ENCODE measurements around the gene IFT27. TPM values are rescaled to one million over a fixed set of nuclear protein-coding genes. Genes with fewer than 3 reads are reported as not detected.

IFT27 gene
- total RNA-seq, 1 donor from 2014 or later: 2.7 TPM

DNA sequence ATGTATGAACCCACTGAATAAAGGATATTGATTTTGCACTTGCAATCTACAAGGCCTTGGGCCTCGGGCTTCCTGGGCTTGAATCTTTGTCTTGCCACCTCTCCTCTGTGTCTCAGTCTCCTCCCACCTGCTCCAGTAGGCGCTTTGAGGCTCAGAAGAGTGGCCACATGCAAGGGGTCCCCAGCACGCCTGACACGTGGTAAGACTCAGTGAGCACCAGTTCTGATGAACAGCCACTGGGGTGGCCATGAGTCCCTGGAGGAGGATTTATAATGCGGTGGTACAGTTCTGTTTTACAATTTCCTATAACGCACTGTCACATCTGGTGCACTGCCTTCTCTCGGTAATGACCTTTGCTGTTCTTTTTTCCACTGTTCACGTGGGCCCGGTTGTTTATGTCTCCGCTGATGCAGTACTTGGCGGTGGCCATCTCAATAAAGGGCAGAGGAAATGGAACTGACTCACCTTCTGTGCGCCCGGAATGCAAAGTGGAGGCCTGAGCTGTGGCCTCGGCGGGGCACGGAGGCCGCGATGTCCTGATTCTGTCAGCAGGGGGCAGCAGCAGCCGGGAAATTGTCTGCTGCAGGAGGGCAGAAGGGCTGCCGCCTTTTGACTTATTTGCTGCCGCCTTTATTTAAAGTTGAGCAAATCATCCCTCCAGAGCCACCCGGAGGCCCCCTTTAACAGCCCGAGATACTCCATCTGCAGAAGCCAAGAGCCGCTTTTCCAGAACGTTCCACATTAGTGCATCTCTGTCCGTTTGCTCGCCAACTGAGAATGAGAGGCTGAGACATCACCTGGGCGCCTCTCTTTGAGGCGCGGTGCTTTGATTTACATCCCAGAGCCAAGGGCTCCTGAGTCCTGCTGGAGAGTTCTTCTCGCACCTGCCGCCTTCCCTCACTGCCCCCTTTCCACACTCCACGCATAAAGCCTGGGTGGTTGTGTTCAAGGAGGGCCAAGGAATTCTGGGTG, 6.0 kb upstream of the IFT27 start:
- peak; percentile 39 to 90 for DNase-seq (ENCODE audit: low spot score in 2 of 2)
- Histone ChIP-seq H3K27me3 (no peaks in the 10 kb centered on the region), H3K4me3 (no peak overlapping the region), H3K27ac (no peak overlapping the region), H3K4me1 (no peaks in the 10 kb centered on the region), H3K9me3 (no peaks in the 10 kb centered on the region), H3K36me3 (no peaks in the 10 kb centered on the region)
- TF ChIP-seq CTCF (IDR thresholded peaks at IDR 0.05): peak; percentile 84 to 92 (median 87)
- intact Hi-C loops (cut with DNase I): loop anchor here (1.0 to 5.0 kb wide), 2 partner anchors 75 to 196 kb away; no protein-coding TSS in a partner anchor

DNA sequence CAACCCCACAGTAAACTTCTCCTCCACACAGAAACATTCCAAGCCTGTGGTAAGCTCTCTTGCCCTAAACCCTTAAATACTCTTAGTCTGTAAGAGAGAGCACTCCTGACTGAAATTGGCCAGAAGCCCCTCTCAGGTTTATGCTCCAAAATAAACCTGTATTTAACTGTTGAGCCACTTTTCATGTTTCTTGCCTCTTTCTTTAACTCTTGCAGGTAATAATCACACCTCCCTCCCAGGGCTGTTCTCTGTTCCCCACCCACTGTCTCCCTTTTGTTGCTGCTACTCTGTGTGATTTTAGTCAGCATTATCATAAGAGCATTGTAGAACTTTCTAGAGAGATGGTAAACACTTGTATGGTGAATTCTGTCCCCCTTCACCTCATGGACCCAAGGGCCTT, 2.1 kb upstream of the IFT27 start:
- H3K27ac ChIP-seq: no peak overlapping the region
- no peaks in the 10 kb centered on the region for H3K9me3 ChIP-seq
- no peaks in the 10 kb centered on the region for H3K36me3 ChIP-seq
- peaks cover 0 to 10% of the 10 kb centered on the region in 2 donors for H3K4me1 ChIP-seq
- intact Hi-C loops (cut with DNase I): loop anchor here (5.0 to 10.0 kb wide), 3 partner anchors 274 to 767 kb away; partner anchors contain the start of gene KCTD17
- H3K4me3 ChIP-seq: no peak overlapping the region
- DNase-seq (ENCODE audit: low spot score in 2 of 2): no peak
- TF ChIP-seq CTCF (IDR thresholded peaks at IDR 0.05): no peak
- no peaks in the 10 kb centered on the region for H3K27me3 ChIP-seq

DNA sequence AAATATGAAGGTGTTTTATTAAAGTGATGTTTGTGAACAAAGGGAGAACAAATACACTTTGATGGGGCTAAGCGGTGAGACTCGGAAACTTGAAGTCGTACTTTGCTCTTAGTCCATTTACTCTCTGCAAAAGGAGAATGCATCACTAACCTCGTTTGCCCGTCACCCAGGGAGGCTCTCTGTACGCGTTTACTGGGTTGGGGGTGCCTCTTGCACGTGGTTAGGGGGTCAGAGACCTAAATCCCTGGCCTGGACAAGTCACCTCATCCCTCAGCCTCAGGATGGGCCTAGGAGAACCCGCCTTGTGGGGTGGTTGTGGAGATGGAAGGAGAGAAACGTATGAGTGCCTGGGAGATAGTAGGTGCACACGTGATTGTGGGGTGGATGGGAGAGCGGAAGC, 803 bp upstream of the IFT27 start:
- Histone ChIP-seq H3K27me3 (no peaks in the 10 kb centered on the region), H3K27ac (no peak overlapping the region), H3K9me3 (no peaks in the 10 kb centered on the region), H3K36me3 (no peaks in the 10 kb centered on the region), H3K4me1 (peaks cover 0 to 10% of the 10 kb centered on the region in 2 donors), H3K4me3 (peak overlapping the region; percentile 27 to 38)
- intact Hi-C loops (cut with DNase I): loop anchor here (1.0 to 10.0 kb wide), 5 partner anchors 242 to 768 kb away; partner anchors contain the start of genes EIF3D, KCTD17, MPST and TST
- no peak for TF ChIP-seq CTCF (IDR thresholded peaks at IDR 0.05)
- DNase-seq (ENCODE audit: low spot score in 2 of 2): no peak

- Histone ChIP-seq H3K4me3 (peak overlapping the region; percentile 76 to 90), H3K36me3 (no peaks in the 10 kb centered on the region), H3K27ac (peak overlapping the region; percentile 75 to 79), H3K9me3 (no peaks in the 10 kb centered on the region), H3K27me3 (no peaks in the 10 kb centered on the region), H3K4me1 (peaks cover 0 to 10% of the 10 kb centered on the region in 2 donors)
- TF ChIP-seq CTCF (IDR thresholded peaks at IDR 0.05): no peak
- intact Hi-C loops (cut with DNase I): loop anchor here (2.0 to 10.0 kb wide), 4 partner anchors 277 to 769 kb away; partner anchors contain the start of gene KCTD17
- peak in 1 of 2 donors; percentile 69 for DNase-seq (ENCODE audit: low spot score in 2 of 2)
These were observed 344 bp downstream of the IFT27 start for GRCh38 chr22:36775586-36775963.

DNA sequence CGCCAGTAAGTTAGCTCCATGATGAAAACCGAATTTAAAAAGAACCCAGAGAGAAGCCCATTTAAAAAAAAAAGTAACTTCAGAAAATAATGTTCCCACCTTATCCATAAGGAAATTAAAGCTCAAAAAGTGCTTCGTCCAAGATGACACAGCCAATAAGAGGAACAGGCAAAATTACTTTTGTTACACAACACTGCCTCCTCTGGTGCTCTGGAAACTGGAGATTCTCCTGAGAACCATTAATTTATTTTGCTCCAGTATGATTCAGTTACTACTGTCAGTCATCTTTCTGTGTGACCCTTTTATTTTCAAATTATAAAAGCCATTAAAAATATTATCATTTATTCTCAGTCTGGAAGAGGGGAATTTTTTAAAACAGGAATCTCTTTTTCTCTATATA, 2.0 kb downstream of the IFT27 start:
- H3K27me3 ChIP-seq: no peaks in the 10 kb centered on the region
- peak in 1 of 3 experiments; percentile 34 for TF ChIP-seq CTCF (IDR thresholded peaks at IDR 0.05)
- peaks cover 0 to 10% of the 10 kb centered on the region in 2 donors for H3K4me1 ChIP-seq
- no peak for DNase-seq (ENCODE audit: low spot score in 2 of 2)
- no peak overlapping the region for H3K4me3 ChIP-seq
- no peaks in the 10 kb centered on the region for H3K9me3 ChIP-seq
- no peaks in the 10 kb centered on the region for H3K36me3 ChIP-seq
- no peak overlapping the region for H3K27ac ChIP-seq
- intact Hi-C loops (cut with DNase I): loop anchor here (2.0 to 10.0 kb wide), 2 partner anchors 425 to 771 kb away; no protein-coding TSS in a partner anchor

Data from ascending aorta (tissue), 2 donors.